Eye (tissue), 1 donor: ENCODE data around the gene SLC51A.
"Not testable (repeated sequence)": the region's sequence is repeated elsewhere in the genome, so short reads cannot be mapped to it uniquely, and the experiment has no call there.

Source experiments
- DNase-seq: peaks from one replicate; pipeline ENCODE4 v3.0.0-alpha.2; 2015

Gene SLC51A

GRCh38 chr3:196193736-196194541 lies 22.4 kb upstream of the SLC51A start:
- DNase-seq = no peak

DNA sequence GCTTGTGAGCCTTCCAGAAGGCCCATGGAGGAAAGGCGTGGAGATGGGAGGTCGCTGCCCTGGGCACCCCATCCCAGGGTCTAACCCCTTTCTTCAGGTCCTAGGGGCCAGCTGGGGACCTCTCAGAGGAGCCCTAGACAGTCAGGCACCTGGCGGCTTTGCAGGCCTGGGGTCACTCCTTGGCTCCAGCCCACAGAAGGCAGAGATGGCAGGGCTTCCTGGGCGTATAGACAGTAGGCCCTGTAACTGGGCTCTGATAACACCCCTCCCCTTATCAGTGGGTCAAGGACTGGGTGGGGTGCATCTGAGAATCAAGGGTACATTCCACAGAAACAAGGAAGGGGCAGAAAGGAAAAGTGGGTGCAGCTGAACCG lies 21.8 kb upstream of the SLC51A start:
- DNase-seq = no peak

DNA sequence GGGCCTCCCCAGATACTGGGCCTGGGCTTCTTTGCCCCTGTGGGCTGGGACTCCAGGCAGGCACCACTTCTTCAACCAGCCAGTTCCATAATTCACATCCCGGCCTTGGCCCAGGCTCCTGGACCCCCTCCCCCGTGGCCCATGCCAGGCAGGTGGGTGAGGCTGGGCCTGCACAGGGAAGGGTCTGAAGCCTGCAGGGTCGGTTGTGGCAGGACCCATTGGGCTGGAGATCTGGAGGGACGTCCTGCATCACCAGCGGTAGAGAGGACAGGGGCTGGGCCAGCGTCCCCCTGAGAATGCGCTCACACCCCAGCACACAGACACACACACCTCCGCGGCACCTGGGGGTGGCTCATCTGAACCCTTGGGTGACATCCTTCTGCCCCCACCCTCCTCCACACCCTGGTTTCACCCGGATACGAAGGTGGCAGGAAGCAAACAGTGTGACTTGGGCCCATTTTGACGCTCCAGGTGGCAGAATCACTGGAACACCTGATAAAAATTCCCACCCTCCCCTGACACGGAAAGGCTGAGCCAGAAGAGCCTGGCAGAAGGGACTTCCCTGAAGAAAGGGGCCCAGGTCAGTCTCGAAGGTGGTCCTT lies 20.6 kb upstream of the SLC51A start:
- no peak for DNase-seq

DNA sequence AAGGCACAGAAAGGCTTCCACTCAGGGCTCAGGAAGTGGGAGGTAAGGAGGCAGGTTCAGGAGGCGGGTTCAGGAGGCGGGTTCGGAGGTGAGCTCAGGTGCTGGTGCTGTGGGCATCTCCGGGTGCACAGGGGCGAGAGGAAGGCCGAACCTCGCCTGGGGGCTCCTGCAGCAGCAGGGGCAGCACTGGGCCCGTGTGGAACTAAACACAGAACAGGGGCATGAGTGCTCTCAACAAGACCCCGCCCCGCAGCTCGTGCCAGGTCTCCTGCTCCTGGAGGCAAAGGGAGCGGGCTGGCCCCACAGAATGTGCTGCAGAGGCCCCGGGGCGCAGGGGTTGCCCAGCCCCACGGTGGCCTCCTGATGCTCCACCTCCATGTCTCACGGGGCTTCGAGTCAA lies 18.8 kb upstream of the SLC51A start:
- DNase-seq = no peak

GRCh38 chr3:196198081-196198675 lies 18.2 kb upstream of the SLC51A start:
- DNase-seq = no peak

DNA sequence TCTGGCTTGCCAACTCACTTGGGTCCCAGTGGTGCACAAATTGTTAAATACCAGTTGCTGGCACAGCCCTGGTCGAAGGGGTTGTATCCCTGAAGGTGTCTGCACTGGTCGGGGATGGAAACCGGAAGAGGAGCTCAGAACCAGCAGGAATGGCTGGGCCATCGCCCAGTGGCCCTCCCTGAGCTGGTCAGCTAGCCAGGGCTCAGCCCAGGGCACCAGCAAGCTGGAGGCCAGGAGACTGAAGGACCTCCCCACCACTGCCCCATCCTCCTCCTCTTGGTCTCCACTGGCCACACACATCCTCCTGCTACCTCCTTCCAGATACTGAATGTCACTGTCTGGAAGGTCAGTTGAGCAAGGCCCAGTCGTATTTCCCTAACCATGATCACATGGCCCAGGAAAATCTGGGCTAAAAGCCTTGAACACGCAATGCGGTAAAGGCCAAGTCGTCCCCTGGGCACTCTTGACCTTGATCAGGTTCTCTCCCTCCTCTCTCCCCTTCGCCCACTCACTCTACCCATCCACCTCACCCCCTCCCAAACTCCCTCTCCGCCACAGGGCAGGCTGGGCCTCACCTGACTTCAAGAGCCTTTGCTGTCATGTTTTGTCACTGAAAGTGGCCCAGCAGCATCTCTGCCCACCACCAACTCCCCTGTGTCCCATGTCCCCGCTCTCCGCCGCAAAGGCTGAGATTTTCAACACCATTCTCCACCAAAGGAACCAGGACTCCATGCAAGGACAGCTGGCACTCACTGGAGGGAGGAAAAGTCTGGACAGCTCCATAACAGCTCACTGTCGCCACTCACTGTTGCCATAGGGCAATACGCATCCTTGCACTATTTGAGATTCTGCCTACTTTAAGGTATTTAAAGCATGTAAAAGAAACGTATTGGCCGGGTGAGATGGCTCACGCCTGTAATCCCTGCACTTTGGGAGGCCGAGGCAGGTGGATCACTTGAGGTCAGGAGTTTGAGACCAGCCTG lies 17.3 kb upstream of the SLC51A start:
- no peak for DNase-seq

DNA sequence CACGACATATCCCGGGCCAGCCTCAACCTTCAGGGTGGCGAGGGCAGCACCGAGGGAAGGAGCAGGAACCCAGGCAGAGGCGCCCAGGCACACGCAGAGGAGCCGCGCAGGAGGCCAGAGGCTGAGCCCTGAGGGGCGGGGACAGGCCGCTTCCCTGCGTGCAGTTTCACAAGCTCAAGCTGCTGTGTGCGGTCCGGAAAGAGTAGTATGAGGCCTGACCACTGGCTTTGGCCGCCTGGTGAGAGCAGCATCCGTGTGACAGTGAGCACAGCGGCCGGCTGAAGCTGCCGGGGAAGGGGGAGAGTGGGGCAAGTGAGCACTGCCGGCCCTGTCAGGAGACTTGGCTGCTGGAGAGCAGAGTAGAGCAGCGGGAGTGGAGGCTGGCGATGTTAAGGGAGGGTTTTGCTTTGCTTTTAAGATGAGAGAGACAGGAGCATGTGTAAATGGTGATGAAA lies 13.8 kb upstream of the SLC51A start:
- DNase-seq = peak; percentile 62

- no peak for DNase-seq
Measured at GRCh38 chr3:196203846-196204245, 12.5 kb upstream of the SLC51A start.

- DNase-seq = not testable (repeated sequence)
Measured at GRCh38 chr3:196205442-196206205, 10.7 kb upstream of the SLC51A start.

GRCh38 chr3:196207159-196207832 lies 9.0 kb upstream of the SLC51A start:
- no peak for DNase-seq

DNA sequence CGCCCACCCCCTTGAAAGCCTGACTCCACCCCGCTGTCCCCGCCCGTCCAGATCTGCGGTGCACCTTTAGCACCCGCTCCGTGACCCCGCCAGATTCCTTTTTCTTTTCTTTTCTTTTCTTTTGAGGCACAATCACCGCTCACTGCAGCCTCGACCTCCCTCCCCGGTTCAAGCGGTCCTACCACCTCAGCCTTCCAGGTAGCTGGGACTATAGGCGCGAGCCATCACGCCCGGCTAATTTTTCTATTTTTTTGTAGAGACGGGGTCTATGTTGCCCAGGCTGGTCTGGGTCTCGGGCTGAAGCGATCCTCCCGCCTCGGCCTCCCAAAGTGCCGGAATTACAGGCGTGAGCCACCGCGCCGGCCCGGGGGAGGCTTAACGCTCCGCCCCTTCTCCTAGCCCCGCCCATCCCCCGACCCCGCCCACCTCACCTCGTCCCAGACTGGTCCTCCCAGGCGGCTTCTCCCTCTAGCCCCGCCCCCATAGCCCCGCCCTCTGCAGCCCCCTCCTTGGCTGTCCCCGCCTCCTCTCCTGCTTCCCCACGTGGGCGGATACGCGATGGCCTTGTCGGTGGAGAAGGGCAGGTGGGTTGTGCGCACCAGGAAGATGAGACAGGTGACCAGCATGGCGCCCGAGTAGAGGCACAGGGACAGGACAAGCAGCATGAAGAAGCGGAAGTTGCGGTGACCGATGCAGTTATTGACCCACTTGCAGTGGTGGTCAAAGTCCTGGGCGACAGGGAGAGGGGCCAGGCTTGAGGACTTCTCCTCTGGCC lies 8.3 kb upstream of the SLC51A start:
- peak; percentile 33 for DNase-seq

GRCh38 chr3:196208942-196209695 lies 7.2 kb upstream of the SLC51A start:
- DNase-seq = no peak

DNA sequence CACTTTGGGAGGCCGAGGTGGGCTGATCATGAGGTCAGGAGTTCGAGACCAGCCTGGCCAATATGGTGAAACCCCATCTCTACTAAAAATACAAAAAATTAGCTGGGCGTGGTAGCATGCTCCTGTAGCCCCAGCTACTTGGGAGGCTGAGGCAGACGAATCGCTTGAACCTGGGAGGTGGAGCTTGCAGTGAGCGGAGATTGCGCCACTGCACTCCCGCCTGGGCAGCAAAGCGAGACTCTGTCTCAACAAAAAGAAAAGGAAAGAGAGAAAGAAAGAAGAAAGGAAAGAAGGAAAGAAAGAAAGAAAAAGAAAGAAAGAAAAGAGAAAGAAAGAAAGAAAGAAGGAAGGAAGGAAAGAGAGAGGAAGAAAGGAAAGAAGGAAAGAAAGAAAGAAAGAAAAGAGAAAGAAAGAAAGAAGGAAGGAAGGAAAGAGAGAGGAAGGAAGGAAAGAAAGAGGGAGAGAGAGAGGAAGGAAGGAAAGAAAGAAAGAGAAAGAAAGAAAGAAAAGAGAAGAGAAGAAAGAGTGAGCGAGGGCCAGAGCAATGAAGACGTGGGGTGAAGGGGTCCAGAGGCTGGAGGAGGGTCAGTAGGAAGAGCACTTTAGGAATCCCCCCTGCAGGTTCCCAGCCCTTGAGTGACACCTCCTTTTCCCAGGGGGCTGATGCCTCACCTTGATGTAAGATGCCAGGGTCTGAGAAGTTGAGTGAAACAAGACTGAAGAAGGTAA lies 6.2 kb upstream of the SLC51A start:
- DNase-seq = not testable (repeated sequence)

- no peak for DNase-seq
Measured at GRCh38 chr3:196210673-196211556, 5.4 kb upstream of the SLC51A start, which contains the start of gene ZDHHC19. TSS of gene ZDHHC19 (minus strand) at chr3:196211400. CDS start at chr3:196211315, 85 bp downstream.

DNA sequence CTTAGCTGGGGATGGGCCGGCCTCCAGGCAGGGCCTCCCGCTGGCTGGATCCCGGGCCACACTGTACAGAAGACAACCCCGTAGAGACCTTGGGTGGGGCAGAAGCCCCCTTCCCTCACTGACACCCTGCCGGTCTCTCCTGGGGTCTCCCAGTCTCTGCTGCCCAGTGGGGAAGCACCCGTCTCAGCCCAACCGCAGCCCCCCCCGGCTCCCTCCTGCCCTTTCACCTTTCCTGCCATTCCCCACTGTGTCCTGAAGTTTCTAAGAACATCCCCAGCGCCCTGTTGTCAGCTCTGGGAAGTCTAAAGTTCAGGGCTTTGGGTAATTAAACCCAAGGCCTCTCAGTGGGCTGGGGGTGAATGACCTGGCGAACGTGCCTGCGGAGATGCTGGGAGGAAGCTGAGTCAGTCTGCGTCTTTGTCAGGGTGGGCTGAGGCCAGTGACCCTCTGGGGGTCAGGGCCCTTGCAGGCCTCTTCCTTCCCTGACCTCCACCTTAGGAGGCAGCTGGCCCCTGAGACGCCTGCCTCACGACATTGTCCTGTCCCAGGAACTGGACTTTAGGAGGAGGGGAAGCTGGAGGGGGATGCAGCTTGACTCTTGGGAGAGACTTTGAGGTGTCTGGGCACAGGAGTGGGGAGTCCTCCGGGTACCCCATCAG lies 1.4 kb upstream of the SLC51A start:
- DNase-seq = no peak

GRCh38 chr3:196215493-196216020 lies 777 bp upstream of the SLC51A start:
- no peak for DNase-seq

- DNase-seq = no peak
Measured at GRCh38 chr3:196216681-196217211, 412 bp downstream of the SLC51A start.
